ENCODE data around the gene ARSG.

Gene ARSG

DNA sequence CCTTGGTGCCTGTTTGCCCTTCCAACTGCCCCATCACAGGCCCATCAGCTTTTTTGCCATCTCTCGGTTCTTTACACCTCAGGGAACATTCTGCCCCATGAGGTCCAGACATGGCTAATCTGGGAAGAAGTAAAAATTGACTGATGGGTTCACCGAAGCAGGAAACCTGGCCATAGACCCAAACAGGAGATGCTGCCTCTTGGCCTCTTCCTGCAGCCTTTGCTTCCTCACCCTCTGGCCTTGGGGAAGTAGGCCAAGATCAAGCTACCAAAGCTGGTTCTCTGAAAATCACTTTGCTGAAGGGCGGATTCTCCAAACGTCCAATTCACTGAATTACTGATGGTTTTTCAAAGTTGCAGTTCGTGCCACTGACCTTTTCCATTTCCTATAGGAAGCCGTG is 56.1 kb downstream of the ARSG start:
- no peak for TF ChIP-seq EZH2phosphoT487 (conservative IDR thresholded peaks at IDR 0.05; ENCODE audit: low read length)
- TF ChIP-seq, protein P1, sequence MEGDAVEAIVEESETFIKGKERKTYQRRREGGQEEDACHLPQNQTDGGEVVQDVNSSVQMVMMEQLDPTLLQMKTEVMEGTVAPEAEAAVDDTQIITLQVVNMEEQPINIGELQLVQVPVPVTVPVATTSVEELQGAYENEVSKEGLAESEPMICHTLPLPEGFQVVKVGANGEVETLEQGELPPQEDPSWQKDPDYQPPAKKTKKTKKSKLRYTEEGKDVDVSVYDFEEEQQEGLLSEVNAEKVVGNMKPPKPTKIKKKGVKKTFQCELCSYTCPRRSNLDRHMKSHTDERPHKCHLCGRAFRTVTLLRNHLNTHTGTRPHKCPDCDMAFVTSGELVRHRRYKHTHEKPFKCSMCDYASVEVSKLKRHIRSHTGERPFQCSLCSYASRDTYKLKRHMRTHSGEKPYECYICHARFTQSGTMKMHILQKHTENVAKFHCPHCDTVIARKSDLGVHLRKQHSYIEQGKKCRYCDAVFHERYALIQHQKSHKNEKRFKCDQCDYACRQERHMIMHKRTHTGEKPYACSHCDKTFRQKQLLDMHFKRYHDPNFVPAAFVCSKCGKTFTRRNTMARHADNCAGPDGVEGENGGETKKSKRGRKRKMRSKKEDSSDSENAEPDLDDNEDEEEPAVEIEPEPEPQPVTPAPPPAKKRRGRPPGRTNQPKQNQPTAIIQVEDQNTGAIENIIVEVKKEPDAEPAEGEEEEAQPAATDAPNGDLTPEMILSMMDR (IDR thresholded peaks at IDR 0.05; ENCODE audit: insufficient read depth, low read length, poor library complexity, severe bottlenecking) = no peak
- Histone ChIP-seq H2AFZ (ENCODE audit: low read depth, low read length, severe bottlenecking) (no peak overlapping the region), H3K4me3 (ENCODE audit: insufficient read depth, low read length, poor library complexity, severe bottlenecking) (no peak overlapping the region), H4K20me1 (ENCODE audit: low read depth, low read length) (no peaks in the 10 kb centered on the region), H3K79me2 (ENCODE audit: insufficient read depth, low read length) (no peaks in the 10 kb centered on the region), H3K9ac (ENCODE audit: low read length) (no peak overlapping the region), H3K4me2 (ENCODE audit: low read depth, low read length, poor library complexity, severe bottlenecking) (peak overlapping the region; percentile 67), H3K27me3 (ENCODE audit: low read length) (no peaks in the 10 kb centered on the region), H3K36me3 (ENCODE audit: low read length) (no peaks in the 10 kb centered on the region), H3F3A (ENCODE audit: insufficient read depth) (peaks cover 8% of the 10 kb centered on the region; the same call in 1 of the 2 replicates), H3K27ac (ENCODE audit: low read depth, low read length) (peak overlapping the region; percentile 90), H3K9me3 (ENCODE audit: insufficient read depth, low read length) (no peaks in the 10 kb centered on the region), H3K9me2 (replicated peaks; ENCODE audit: insufficient read depth, low read length) (no peaks in the 10 kb centered on the region)

DNA sequence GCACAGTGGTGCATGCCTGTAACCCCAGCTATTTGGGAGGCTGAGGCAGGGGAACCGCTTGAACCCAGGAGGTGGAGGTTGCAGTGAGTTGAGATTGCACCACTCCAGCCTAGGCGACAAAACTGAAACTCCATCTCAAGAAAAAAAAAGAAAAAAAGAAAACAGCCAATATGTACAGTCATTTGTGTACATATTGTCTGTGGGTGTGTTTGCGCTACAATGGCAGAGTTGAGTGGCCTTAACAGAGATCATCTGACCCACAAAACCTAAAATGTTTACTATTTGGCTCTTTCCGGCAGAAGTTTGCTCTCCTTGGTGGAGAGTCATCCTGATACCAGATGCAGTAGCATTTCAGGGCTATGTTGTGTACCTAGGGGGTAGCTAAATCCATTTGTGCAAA is 57.9 kb downstream of the ARSG start:
- no peaks in the 10 kb centered on the region for H4K20me1 ChIP-seq (ENCODE audit: low read depth, low read length)
- peaks cover 8% of the 10 kb centered on the region; the same call in 1 of the 2 replicates for H3F3A ChIP-seq (ENCODE audit: insufficient read depth)
- no peaks in the 10 kb centered on the region for H3K79me2 ChIP-seq (ENCODE audit: insufficient read depth, low read length)
- no peak overlapping the region for H3K9ac ChIP-seq (ENCODE audit: low read length)
- H2AFZ ChIP-seq (ENCODE audit: low read depth, low read length, severe bottlenecking) = no peak overlapping the region
- no peaks in the 10 kb centered on the region for H3K27me3 ChIP-seq (ENCODE audit: low read length)
- H3K4me2 ChIP-seq (ENCODE audit: low read depth, low read length, poor library complexity, severe bottlenecking) = no peak overlapping the region
- H3K9me2 ChIP-seq (replicated peaks; ENCODE audit: insufficient read depth, low read length) = no peaks in the 10 kb centered on the region
- H3K36me3 ChIP-seq (ENCODE audit: low read length) = no peaks in the 10 kb centered on the region
- no peaks in the 10 kb centered on the region for H3K9me3 ChIP-seq (ENCODE audit: insufficient read depth, low read length)
- TF ChIP-seq, protein P1 (IDR thresholded peaks at IDR 0.05; ENCODE audit: insufficient read depth, low read length, poor library complexity, severe bottlenecking) = no peak
- TF ChIP-seq EZH2phosphoT487 (conservative IDR thresholded peaks at IDR 0.05; ENCODE audit: low read length) = no peak
- H3K27ac ChIP-seq (ENCODE audit: low read depth, low read length) = no peak overlapping the region
- no peak overlapping the region for H3K4me3 ChIP-seq (ENCODE audit: insufficient read depth, low read length, poor library complexity, severe bottlenecking)

DNA sequence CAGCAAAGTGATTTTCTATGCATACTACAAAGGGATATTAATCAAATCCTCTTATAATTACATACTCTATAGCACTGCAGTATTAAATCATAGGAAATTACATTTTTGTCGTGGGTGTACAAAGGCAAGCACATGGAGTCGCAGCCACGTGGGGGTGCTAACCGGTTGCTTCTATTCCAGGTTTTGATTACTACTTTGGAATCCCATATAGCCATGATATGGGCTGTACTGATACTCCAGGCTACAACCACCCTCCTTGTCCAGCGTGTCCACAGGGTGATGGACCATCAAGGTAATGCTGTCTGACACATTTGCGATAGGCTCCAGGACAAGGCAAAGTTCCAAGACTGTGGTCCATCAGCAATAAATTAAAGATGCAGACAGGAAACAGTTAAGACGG is 60.1 kb downstream of the ARSG start:
- Histone ChIP-seq H3K9ac (ENCODE audit: low read length) (no peak overlapping the region), H4K20me1 (ENCODE audit: low read depth, low read length) (no peaks in the 10 kb centered on the region), H3K27me3 (ENCODE audit: low read length) (no peaks in the 10 kb centered on the region), H3F3A (ENCODE audit: insufficient read depth) (peaks cover under 1% of the 10 kb centered on the region; the same call in 1 of the 2 replicates), H3K27ac (ENCODE audit: low read depth, low read length) (no peak overlapping the region), H3K9me2 (replicated peaks; ENCODE audit: insufficient read depth, low read length) (no peaks in the 10 kb centered on the region), H3K4me2 (ENCODE audit: low read depth, low read length, poor library complexity, severe bottlenecking) (no peak overlapping the region), H2AFZ (ENCODE audit: low read depth, low read length, severe bottlenecking) (no peak overlapping the region), H3K9me3 (ENCODE audit: insufficient read depth, low read length) (no peaks in the 10 kb centered on the region), H3K36me3 (ENCODE audit: low read length) (no peaks in the 10 kb centered on the region), H3K79me2 (ENCODE audit: insufficient read depth, low read length) (no peaks in the 10 kb centered on the region), H3K4me3 (ENCODE audit: insufficient read depth, low read length, poor library complexity, severe bottlenecking) (no peak overlapping the region)
- TF ChIP-seq EZH2phosphoT487 (conservative IDR thresholded peaks at IDR 0.05; ENCODE audit: low read length) = no peak
- TF ChIP-seq, protein P1 (IDR thresholded peaks at IDR 0.05; ENCODE audit: insufficient read depth, low read length, poor library complexity, severe bottlenecking) = no peak

Measured in SU-DHL-6 (cell line).